IMR-90 (cell line): Measurements from ENCODE around the gene PXDC1. TPM values are rescaled to one million over a fixed set of nuclear protein-coding genes. Genes with fewer than 3 reads are reported as not detected.
"Not testable (repeated sequence)": the region's sequence is repeated elsewhere in the genome, so short reads cannot be mapped to it uniquely, and the experiment has no call there.

Source experiments
- ATAC-seq: fragments of 200-7000 bp; cut with Tn5 transposase; 2 replicates; pipeline ENCODE4 v1.9.1; 2020; ENCODE audit warnings: low read depth, mild to moderate bottlenecking, moderate library complexity
- BruUV-seq: library from RNA; stranded (reverse); fragments of 400-500 nt; replicated peaks from 2 replicates; lab custom pipeline; 2021; lab: Mats Ljungman, UMichigan
- CTCF ChIA-PET: fragments of 300-600 bp; formaldehyde crosslinking; extraction: SDS; loops from one replicate; lab custom pipeline; 2021; ENCODE audit warnings: antibody characterized with exemption; lab: Yijun Ruan, JAX
- POLR2A ChIA-PET: fragments of 300-600 bp; sonication (Branson Sonifier 250); formaldehyde crosslinking; loops from one replicate; lab custom pipeline; 2022; ENCODE audit warnings: antibody characterized with exemption; ENCODE audit not compliant: unreplicated experiment; lab: Charles Lee
- DNase-seq: peaks from one replicate; pipeline ENCODE4 v3.0.0; 2013
- H2AFZ ChIP-seq: replicated peaks from 2 replicates; pipeline ENCODE3; 2013; ENCODE audit warnings: low read length, mild to moderate bottlenecking; ENCODE audit not compliant: poor library complexity
- H2AK5ac ChIP-seq: 2 replicates; pipeline ENCODE4 v1.6.1; 2013; ENCODE audit warnings: low read depth, low read length, inconsistent platforms
- H2AK9ac ChIP-seq: replicated peaks from 2 replicates; pipeline ENCODE3; 2013; ENCODE audit warnings: mild to moderate bottlenecking, low read depth, low read length, moderate library complexity; ENCODE audit not compliant: poor library complexity
- H2BK120ac ChIP-seq: 2 replicates; pipeline ENCODE4 v1.6.1; 2013; ENCODE audit warnings: low read depth, low read length, inconsistent platforms
- H2BK15ac ChIP-seq: 3 replicates; pipeline ENCODE4 v1.6.1; 2013; ENCODE audit warnings: low read depth, low read length, inconsistent platforms
- H2BK20ac ChIP-seq: 2 replicates; pipeline ENCODE4 v1.6.1; 2013; ENCODE audit warnings: low read depth, mild to moderate bottlenecking, inconsistent platforms, low read length, moderate library complexity
- H2BK5ac ChIP-seq: 2 replicates; pipeline ENCODE4 v1.6.1; 2013; ENCODE audit warnings: mild to moderate bottlenecking, low read depth, low read length, inconsistent platforms; ENCODE audit not compliant: poor library complexity, severe bottlenecking
- H3K14ac ChIP-seq: replicated peaks from 2 replicates; pipeline ENCODE4 v1.6.1; 2013; ENCODE audit warnings: low read depth, low read length, inconsistent platforms
- H3K18ac ChIP-seq: 2 replicates; pipeline ENCODE4 v1.6.1; 2013; ENCODE audit warnings: low read depth, low read length, control low read depth
- H3K23ac ChIP-seq: 2 replicates; pipeline ENCODE4 v1.6.1; 2013; ENCODE audit warnings: low read depth, low read length, inconsistent platforms
- H3K27ac ChIP-seq: 2 replicates; pipeline ENCODE4 v1.5.1; 2013; ENCODE audit warnings: mild to moderate bottlenecking, control low read depth, low read length; ENCODE audit not compliant: insufficient read depth
- H3K27me3 ChIP-seq: 2 replicates; pipeline ENCODE4 v1.6.1; 2013; ENCODE audit warnings: low read length; ENCODE audit not compliant: control insufficient read depth, insufficient read depth
- H3K36me3 ChIP-seq: 2 replicates; pipeline ENCODE4 v1.6.1; 2013; ENCODE audit warnings: low read length, mixed read lengths; ENCODE audit not compliant: control insufficient read depth, insufficient read depth
- H3K4ac ChIP-seq: 2 replicates; pipeline ENCODE4 v1.6.1; 2013; ENCODE audit warnings: low read depth, low read length, inconsistent platforms
- H3K4me1 ChIP-seq: 2 replicates; pipeline ENCODE4 v1.6.1; 2013; ENCODE audit warnings: low read length, mixed read lengths; ENCODE audit not compliant: control insufficient read depth, insufficient read depth
- H3K4me2 ChIP-seq: 2 replicates; pipeline ENCODE4 v1.6.1; 2013; ENCODE audit warnings: low read depth, mild to moderate bottlenecking, control low read depth, low read length, moderate library complexity
- H3K4me3 ChIP-seq: 2 replicates; pipeline ENCODE4 v1.5.1; 2013; ENCODE audit warnings: low read depth, mild to moderate bottlenecking, control low read depth, low read length, moderate library complexity; ENCODE audit not compliant: insufficient read depth
- H3K56ac ChIP-seq: 2 replicates; pipeline ENCODE4 v1.6.1; 2013; ENCODE audit warnings: low read length, inconsistent platforms; ENCODE audit not compliant: insufficient read depth; ENCODE audit errors: extremely low read depth
- H3K79me1 ChIP-seq, 2 experiments: 2 replicates each; pipeline ENCODE4 v1.6.1; 2013; ENCODE audit warnings: low read length in 2 of 2, inconsistent platforms in 1 of 2, low read depth in 1 of 2
- H3K9ac ChIP-seq: 2 replicates; pipeline ENCODE4 v1.6.1; 2013; ENCODE audit warnings: low read depth, low read length, control low read depth
- H3K9me1 ChIP-seq: 2 replicates; pipeline ENCODE4 v1.6.1; 2013; ENCODE audit warnings: low read length, inconsistent platforms; ENCODE audit not compliant: insufficient read depth
- H3K9me3 ChIP-seq: 2 replicates; pipeline ENCODE4 v1.6.1; 2013; ENCODE audit warnings: low read length; ENCODE audit not compliant: control insufficient read depth, insufficient read depth
- H4K20me1 ChIP-seq: 2 replicates; pipeline ENCODE4 v1.6.1; 2013; ENCODE audit warnings: low read length, inconsistent platforms; ENCODE audit not compliant: insufficient read depth
- H4K5ac ChIP-seq: 2 replicates; pipeline ENCODE4 v1.6.1; 2013; ENCODE audit warnings: mild to moderate bottlenecking, low read depth, low read length, control low read depth
- H4K8ac ChIP-seq, 2 experiments: 2 replicates each; pipeline ENCODE4 v1.6.1; 2013; ENCODE audit warnings: low read depth in 2 of 2, low read length in 2 of 2, control low read depth in 1 of 2, inconsistent platforms in 1 of 2
- H4K91ac ChIP-seq: 2 replicates; pipeline ENCODE4 v1.6.1; 2013; ENCODE audit warnings: low read depth, low read length, inconsistent platforms; ENCODE audit not compliant: insufficient read depth
- ELK1 ChIP-seq: fragments of 150-350 bp; IDR thresholded peaks from 2 replicates; pipeline ENCODE4 v1.6.1; 2016; ENCODE audit warnings: low read depth, mild to moderate bottlenecking, low read length, moderate library complexity, borderline replicate concordance
- NFE2L2 ChIP-seq: fragments of 150-350 bp; IDR thresholded peaks from 2 replicates; pipeline ENCODE4 v1.6.1; 2016; ENCODE audit warnings: low read depth, mild to moderate bottlenecking, low read length
- RCOR1 ChIP-seq: IDR thresholded peaks from 2 replicates; pipeline ENCODE4 v1.6.1; 2012; ENCODE audit warnings: mild to moderate bottlenecking, low read length, improper control_type of control experiment; ENCODE audit not compliant: insufficient replicate concordance
- WGBS, 2 experiments: methylation state at CpG; one replicate each; pipeline versions ENCODE4 v1.1.5 to v1.1.7; 2013; ENCODE audit warnings: missing lambda C conversion rate in 2 of 2; ENCODE audit not compliant: insufficient read length in 1 of 2; ENCODE audit errors: extremely low coverage in 2 of 2; 5-methylcytosine and 5-hydroxymethylcytosine counted together
- dilution Hi-C: fragments of 300-500 bp; cut with HindIII; formaldehyde crosslinking; loops from one replicate; pipeline ENCODE4 v1.14.3; 2018; ENCODE audit warnings: low sequenced_read_pairs; ENCODE audit not compliant: unreplicated experiment
- in situ Hi-C: fragments of 300-500 bp; cut with MboI; formaldehyde crosslinking; loops from 3 replicates; pipeline ENCODE4 v1.14.3; 2019; ENCODE audit warnings: low sequenced_read_pairs, inconsistent platforms, mixed read lengths
- intact Hi-C: fragments of 100-400 bp; cut with micrococcal nuclease; formaldehyde crosslinking; loops from 2 replicates; pipeline ENCODE4 v1.10.0; 2022
- polyA plus RNA-seq, 3 experiments: library from polyadenylated mRNA; depleted of rRNA; stranded (reverse); fragments of >200 nt; gene quantifications; 2 replicates each; pipeline ENCODE4 v1.2.3, GENCODE V29; 2012; ENCODE audit warnings: low replicate concordance in 1 of 3
- total RNA-seq: library from RNA; depleted of rRNA; stranded (reverse); fragments of >200 nt; gene quantifications from 2 replicates; pipeline ENCODE4 v1.2.3, GENCODE V29; 2012

The PXDC1 gene
- total and polyA plus RNA-seq, 2 of the 4 experiments (the other 2 are of a cell fraction) = 63.3 to 72.2 TPM

GRCh38 chr6:3721810-3722621, 29.5 kb downstream of the PXDC1 start (continued):
- TF ChIP-seq ELK1 (no peak), NFE2L2 (no peak), RCOR1 (no peak)

GRCh38 chr6:3720770-3721169, 30.7 kb downstream of the PXDC1 start:
- BruUV-seq, H2AFZ ChIP-seq, H2BK5ac ChIP-seq, H4K91ac ChIP-seq, H2AK5ac ChIP-seq, H3K4me1 ChIP-seq, H3K4me3 ChIP-seq, H3K27ac ChIP-seq, H2BK15ac ChIP-seq, H3K9ac ChIP-seq, CTCF ChIA-PET, H2BK120ac ChIP-seq, in situ Hi-C loops, H3K4me2 ChIP-seq, H3K14ac ChIP-seq, intact Hi-C loops, ATAC-seq, H2AK9ac ChIP-seq, DNase-seq, H3K27me3 ChIP-seq, H3K23ac ChIP-seq, H3K18ac ChIP-seq, dilution Hi-C loops, H2BK20ac ChIP-seq, H4K8ac ChIP-seq, H3K9me3 ChIP-seq, H3K56ac ChIP-seq, H4K5ac ChIP-seq, H3K4ac ChIP-seq, POLR2A ChIA-PET: not testable (repeated sequence)
- H4K20me1 ChIP-seq = peaks cover 45% of the 10 kb centered on the region
- peaks cover 16% of the 10 kb centered on the region; the same call in 1 of the 2 replicates for H3K9me1 ChIP-seq
- peaks cover 43% of the 10 kb centered on the region for H3K36me3 ChIP-seq
- H3K79me1 ChIP-seq = peaks cover 11 to 40% of the 10 kb centered on the region in 2 experiments
- no CpG with 5 or more reads among the region's 24 CpGs for WGBS, 2 experiments
